ENCODE data around the gene CCL17.

The CCL17 gene

DNA sequence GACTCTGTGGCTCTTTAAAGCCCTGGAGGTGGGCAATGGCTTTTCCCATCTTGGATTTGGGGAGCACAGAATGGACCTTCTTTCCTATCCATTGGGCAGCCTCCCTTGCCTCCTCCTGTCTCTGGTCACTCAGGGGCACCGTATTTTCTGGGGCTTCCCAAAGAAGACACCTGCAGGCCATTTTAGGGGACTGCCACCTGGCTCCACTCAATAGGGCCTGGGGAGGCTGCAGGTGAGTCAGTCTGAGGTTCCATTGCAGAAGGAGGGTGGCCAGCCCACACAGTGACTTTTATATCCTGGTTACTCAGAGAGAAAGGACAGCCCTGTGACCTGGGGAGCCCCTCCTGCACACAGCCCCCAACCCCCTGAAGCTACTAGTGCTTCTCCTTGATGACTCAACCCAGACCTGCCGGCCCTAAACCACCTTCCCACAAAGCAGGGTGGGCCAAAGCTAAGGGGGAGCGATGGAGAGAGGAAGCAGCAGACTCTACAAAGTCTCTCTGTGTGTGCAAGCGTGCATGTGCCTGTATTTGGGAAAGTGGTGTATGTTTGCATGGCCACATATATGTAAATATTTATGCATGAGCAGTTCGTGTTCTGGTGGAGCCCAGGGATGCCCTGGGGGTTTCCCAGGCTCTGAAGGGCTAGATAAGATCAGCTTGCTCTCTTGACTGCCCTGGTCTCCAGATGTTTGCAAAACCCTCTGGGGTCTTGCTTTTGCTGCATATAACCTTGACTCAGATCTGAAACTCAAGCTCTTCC is 27.3 kb upstream of the CCL17 start:
- no peak for DNase-seq (ENCODE audit: low spot score)

DNA sequence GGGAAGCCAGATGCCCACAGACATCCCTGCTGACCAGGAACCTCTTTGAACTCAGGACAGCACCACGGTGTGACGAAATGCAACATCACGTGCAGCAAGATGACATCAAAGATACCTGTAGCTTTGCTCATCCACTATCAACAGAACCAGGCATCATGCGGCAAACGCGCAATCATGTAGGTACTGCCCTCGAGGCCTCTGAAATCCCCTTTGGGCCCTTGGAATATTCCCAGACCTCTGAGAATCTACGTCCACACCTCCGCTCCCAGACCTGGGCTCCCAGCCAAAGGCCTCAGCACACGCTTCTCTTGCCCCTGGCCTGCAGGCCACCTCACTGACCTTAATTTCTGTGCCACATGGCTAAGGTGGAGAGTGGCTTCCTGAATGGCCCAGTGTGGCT is 25.0 kb upstream of the CCL17 start:
- DNase-seq (ENCODE audit: low spot score): no peak

DNA sequence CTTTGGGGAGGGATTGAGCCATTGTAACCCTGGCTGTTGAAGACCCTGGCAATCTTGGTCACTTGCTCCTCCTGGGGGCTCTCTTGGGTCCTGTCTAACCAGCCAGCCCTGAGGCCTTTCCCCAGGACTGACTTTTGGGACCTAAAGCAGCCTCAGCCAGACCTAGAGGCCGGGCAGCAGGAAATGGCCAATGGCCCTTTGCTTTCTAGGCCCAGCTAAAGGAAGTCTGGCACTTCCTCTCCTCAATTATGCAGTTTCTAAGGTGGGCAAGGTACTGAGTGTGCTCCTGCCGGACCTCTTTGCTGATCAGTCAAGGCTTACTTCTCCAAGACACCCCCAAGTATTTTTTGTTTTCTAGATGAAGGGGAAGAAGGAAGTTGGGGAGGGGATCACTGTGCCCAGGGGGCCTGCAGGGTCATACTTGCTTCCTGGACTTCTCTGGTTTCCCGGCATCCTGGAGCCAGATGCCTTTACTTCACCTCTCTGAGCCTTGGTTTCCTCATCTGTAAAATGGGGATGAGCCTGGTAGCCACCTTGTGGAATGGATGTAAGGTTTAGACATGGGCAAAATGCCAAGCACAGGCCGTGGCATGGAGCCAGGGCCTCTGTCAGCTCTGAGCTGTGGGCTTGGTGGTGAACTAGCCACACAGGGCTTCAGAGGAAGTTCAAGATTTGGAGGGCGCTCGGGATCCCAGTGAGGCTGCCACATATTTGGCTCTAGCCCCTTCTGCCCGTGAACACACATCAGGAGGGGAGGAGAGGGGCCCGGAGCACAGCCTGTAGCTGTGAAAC is 23.7 kb upstream of the CCL17 start:
- DNase-seq (ENCODE audit: low spot score): no peak

DNA sequence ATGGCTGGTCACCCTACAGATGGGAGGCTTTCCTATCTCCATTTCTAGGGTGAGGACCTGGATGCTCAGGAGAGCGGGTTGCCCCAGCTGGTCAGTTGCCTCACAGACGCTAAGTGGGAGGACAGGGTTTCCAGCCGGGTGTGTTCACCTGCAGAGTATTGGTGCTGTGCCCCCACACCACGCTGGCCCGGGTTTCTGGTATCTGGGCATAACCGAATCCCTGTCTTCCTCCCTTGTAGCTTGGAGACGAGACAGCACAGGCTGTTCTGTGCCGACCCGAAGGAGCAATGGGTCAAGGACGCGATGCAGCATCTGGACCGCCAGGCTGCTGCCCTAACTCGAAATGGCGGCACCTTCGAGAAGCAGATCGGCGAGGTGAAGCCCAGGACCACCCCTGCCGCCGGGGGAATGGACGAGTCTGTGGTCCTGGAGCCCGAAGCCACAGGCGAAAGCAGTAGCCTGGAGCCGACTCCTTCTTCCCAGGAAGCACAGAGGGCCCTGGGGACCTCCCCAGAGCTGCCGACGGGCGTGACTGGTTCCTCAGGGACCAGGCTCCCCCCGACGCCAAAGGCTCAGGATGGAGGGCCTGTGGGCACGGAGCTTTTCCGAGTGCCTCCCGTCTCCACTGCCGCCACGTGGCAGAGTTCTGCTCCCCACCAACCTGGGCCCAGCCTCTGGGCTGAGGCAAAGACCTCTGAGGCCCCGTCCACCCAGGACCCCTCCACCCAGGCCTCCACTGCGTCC is 22.6 kb upstream of the CCL17 start:
- no peak for DNase-seq (ENCODE audit: low spot score)

DNA sequence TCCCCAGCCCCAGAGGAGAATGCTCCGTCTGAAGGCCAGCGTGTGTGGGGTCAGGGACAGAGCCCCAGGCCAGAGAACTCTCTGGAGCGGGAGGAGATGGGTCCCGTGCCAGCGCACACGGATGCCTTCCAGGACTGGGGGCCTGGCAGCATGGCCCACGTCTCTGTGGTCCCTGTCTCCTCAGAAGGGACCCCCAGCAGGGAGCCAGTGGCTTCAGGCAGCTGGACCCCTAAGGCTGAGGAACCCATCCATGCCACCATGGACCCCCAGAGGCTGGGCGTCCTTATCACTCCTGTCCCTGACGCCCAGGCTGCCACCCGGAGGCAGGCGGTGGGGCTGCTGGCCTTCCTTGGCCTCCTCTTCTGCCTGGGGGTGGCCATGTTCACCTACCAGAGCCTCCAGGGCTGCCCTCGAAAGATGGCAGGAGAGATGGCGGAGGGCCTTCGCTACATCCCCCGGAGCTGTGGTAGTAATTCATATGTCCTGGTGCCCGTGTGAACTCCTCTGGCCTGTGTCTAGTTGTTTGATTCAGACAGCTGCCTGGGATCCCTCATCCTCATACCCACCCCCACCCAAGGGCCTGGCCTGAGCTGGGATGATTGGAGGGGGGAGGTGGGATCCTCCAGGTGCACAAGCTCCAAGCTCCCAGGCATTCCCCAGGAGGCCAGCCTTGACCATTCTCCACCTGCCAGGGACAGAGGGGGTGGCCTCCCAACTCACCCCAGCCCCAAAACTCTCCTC is 21.9 kb upstream of the CCL17 start:
- DNase-seq (ENCODE audit: low spot score): no peak

DNA sequence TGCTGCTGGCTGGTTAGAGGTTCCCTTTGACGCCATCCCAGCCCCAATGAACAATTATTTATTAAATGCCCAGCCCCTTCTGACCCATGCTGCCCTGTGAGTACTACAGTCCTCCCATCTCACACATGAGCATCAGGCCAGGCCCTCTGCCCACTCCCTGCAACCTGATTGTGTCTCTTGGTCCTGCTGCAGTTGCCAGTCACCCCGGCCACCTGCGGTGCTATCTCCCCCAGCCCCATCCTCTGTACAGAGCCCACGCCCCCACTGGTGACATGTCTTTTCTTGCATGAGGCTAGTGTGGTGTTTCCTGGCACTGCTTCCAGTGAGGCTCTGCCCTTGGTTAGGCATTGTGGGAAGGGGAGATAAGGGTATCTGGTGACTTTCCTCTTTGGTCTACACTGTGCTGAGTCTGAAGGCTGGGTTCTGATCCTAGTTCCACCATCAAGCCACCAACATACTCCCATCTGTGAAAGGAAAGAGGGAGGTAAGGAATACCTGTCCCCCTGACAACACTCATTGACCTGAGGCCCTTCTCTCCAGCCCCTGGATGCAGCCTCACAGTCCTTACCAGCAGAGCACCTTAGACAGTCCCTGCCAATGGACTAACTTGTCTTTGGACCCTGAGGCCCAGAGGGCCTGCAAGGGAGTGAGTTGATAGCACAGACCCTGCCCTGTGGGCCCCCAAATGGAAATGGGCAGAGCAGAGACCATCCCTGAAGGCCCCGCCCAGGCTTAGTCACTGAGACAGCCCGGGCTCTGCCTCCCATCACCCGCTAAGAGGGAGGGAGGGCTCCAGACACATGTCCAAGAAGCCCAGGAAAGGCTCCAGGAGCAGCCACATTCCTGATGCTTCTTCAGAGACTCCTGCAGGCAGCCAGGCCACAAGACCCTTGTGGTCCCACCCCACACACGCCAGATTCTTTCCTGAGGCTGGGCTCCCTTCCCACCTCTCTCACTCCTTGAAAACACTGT is 21.0 kb upstream of the CCL17 start:
- no peak for DNase-seq (ENCODE audit: low spot score)

DNA sequence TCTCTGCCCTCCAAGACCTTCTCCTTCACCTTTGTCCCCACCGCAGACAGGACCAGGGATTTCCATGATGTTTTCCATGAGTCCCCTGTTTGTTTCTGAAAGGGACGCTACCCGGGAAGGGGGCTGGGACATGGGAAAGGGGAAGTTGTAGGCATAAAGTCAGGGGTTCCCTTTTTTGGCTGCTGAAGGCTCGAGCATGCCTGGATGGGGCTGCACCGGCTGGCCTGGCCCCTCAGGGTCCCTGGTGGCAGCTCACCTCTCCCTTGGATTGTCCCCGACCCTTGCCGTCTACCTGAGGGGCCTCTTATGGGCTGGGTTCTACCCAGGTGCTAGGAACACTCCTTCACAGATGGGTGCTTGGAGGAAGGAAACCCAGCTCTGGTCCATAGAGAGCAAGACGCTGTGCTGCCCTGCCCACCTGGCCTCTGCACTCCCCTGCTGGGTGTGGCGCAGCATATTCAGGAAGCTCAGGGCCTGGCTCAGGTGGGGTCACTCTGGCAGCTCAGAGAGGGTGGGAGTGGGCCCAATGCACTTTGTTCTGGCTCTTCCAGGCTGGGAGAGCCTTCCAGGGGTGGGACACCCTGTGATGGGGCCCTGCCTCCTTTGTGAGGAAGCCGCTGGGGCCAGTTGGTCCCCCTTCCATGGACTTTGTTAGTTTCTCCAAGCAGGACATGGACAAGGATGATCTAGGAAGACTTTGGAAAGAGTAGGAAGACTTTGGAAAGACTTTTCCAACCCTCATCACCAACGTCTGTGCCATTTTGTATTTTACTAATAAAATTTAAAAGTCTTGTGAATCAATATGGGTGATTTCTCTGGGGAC is 20.1 kb upstream of the CCL17 start:
- no peak for DNase-seq (ENCODE audit: low spot score)

DNA sequence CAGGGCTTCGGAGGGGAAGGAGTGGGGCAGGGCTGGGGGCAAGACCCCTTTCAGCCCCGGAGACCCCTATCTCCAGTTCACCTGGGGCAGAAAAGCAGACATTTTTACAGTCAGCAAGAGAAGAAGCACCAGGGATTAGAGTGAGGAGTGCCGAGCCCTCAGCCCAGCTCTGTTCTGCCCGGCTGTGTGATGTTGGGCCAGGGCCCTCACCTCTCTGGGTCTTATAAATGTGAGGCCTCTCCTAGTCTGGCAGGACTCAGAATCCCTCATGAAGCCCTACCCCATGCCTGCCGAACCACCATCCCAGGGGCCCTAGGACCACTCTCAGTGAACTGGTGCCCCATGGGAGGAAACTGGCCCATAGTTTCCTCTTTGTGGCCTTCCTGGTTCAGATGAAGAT is 19.5 kb upstream of the CCL17 start:
- DNase-seq (ENCODE audit: low spot score): no peak

DNA sequence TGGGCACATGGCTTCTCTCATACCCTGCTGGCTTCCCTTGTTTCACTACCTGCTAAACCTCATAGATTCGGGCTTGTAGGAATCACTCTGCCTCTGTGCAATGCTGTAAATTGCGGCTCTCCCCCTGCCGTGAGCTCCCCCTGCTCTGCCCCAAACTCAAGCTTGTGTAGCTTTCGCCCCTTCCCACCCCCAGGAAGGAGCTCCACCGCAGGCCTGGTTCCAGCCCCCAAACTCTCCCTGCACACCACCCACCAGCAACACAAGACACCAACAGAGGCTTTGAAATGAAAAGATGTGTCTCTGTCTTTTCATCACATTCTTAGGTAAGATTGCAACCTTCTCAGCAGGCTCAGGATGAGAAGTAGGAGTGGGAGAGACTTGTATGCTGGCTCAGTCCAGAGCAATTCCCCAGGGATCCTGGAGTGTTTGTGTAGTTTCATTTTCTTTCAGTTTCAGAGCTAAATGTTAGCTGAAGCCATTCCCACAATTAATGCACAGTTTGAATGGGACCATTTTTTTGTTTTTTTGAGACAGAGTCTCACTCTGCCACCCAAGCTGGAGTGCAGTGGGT is 18.1 kb upstream of the CCL17 start:
- no peak for DNase-seq (ENCODE audit: low spot score)

DNA sequence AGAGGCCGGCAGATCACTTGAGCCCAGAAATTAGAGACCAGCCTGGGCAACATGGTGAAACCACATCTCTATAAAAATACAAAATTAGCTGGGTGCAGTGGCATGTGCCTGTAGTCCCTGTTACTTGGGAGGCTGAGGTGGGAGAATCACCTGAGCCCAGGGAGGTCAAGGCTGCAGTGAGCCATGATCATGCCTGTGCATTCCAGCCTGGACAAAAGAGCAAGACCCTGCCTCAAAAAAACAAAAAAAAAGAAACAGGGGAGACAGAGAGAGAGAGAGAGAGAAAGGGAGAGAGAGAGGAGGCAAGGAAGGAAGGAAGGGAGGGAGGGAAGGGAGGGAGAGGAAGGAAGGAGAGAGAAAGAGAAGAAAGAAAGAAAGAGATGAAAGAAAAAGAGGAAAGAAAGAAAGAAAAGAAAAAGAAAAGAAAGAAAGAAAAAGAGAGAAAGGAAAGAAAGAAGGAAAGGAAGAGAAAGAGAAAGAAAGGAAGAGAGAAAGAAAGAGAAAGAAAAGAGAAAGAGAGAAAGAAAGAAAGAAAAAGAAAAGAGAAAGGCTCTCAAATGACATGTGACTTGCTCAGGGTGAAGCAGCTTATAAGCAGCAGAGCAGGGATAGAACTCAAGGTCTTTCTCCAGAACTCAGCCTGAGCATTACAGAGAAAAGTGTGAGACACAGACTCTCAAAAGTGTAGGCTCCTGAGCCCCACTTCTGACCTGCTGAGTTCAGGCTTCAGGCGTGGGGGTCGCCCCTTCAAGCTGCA is 16.8 kb upstream of the CCL17 start:
- no peak for DNase-seq (ENCODE audit: low spot score)

DNA sequence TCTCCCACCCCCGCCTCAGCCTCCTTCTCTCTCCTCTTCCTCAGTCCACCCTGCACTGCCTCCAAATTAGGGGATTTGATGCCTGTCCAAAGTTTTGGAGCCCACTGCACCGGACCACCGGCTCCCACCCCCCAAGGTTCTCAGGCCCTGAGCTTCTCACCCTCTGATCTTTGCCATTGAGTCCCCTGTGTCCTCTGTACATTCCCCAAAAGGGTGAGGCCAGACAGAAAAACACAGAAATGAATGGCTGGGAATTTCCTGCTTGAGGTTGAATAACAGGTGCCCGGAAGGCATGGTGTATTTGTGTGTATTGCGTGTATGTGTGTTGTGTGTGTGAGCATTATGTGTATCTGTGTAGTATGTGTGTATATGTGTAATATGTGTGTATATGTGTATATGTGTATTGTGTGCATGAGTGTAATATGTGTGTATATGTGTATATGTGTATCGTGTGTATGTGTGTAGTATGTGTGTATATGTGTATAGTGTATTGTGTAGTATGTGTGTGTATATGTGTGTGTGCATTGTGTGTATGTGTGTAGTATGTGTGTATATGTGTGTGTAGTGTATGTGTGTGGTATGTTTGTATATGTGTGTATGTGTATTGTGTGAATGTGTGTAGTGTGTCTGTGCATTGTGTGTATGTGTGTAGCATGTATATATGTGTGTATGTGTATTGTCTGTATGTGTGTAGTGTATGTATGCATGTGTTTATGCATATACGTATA is 16.0 kb upstream of the CCL17 start:
- DNase-seq (ENCODE audit: low spot score): no peak

DNA sequence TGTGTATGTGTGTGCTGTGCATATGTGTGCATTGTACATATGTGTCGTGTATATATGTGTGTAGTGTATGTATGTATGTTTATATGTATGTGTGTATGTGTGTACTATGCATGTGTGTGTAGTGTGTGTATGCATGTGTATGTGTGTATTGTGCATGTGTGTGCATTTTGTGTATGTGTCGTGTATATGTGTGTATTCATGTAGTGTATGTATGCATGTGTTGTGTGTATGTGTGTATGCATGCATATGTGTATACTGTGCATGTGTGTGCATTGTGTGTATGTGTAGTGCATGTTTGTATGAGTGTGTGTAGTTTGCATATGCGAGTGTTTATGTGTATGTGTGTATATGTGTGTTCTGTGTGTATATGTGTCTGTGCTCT is 15.5 kb upstream of the CCL17 start:
- no peak for DNase-seq (ENCODE audit: low spot score)

DNA sequence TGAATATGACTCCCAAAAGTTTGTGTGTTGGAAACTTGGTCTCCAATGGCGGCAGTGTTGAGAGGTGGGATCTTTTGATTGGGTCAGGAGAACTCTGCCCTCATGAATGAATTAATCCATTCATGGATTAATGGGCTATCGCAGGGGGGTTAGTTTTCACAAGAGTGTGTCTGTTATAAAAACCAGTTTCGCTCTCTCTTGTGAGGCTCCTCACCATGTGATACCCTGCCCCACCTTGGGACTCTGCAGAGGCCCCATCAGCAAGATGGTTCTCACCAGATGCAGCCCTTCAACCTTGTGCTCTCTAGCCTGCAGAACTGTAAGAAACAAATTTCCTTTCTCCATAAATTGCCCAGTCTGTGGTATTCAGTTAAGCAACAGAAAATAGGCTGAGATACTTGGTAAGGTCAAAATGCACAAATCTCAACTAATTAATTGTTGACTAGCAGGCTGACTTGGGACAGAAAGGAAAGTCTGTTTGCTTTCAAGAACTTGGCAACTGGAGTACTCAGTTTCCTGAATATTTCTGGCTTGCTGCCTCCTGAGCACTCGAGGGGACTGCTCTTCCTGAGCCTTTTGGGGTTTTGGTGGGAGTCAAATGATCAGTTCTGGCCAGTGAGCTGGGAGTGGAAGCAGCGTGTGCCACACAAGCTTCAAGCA is 13.8 kb upstream of the CCL17 start:
- DNase-seq (ENCODE audit: low spot score): no peak

DNA sequence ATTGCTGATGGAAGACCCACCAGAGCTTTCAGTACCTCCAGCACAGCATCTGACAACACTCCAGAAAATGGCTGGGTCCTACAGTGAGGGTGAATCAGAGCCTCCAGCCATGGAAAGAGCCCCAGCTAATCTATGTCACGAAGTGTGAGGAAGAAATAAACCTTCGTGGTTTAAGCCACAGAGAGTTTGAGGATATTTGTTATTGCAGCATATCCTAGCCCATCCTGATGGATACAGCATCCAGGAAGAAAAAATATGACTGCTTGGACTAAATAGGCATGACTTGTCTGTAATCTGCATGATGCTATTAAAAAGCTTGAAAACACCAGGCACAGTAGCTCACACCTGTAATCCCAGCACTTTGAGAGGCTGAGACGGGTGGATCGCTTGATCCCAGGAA is 13.3 kb upstream of the CCL17 start:
- DNase-seq (ENCODE audit: low spot score): no peak

DNA sequence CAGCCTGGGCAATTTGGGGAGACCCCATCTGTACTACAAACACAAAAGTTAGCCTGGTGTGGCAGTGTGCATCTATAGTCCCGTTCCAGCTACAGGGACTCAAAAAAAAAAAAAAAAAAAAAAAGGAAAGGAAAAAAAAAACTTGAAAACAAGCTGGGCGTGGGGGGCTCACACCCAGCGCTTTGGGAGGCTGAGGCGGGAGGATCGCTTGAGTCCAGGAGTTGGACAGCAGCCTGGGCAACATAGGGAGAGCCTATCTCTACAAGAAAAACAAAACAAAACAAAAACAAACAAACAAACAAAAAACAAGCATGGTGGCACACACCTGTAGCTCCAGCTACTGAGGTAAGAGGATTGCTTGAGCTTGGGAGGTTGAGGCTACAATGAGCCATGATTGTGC is 12.9 kb upstream of the CCL17 start:
- DNase-seq (ENCODE audit: low spot score): no peak

DNA sequence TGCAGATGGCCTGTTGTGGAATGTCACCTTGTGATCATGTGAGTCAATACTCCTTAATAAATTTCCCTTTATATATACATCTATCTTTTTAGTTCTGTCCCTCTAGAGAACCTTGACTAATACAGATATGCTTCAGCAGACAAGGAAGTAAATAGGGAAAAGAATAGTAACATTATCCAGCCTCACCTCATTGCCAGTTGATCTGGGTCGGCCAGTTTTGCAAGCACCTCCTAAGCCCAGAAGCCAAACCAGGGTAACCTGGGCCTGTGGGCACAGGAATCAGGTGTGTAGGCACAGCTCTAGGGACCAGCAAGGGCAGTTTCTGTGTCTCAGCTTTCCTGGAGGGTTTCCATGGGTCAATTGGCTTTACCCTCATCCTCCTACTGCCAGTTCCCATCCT is 11.9 kb upstream of the CCL17 start:
- DNase-seq (ENCODE audit: low spot score): no peak

DNA sequence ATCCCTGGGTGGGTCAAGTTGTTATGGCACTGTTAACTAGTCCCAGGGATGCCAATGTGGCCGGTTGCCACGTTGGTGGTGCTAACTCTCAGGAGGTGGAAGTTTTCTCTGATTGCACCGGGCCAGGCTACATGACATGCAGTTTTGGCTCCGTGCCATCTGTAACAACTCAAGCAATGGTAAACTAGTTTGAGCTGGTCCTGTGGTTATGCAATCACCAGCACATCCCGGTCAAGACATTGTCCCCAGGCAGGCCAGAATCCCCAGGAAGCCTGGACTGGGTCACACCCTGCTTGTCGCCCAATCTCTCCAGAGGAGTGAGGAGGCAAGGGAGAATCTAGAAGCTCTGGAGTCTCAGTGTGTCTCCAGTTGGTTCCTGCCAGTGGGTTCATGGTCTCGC is 10.1 kb upstream of the CCL17 start:
- DNase-seq (ENCODE audit: low spot score): no peak

DNA sequence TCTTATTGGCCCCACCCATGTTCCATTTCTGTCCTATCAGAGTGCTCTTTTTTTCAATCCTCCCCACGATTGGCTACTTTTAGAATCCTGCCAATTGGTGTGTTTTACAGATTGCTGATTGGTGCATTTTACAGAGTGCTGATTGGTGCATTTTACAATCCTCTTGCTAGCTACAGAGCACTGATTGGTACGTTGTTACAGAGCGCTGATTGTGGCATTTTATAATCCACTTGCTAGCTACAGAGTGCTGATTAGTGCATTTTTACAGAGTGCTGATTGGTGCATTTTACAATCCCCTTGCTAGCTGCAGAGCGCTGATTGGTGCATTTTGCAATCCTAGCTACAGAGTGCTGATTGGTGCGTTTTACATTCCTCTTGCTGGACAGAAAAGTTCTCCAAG is 9.5 kb upstream of the CCL17 start:
- no peak for DNase-seq (ENCODE audit: low spot score)

Measured in ecto neural progenitor cell (in vitro differentiated cells).